Fibroblast of lung (primary cell): Measurements from ENCODE around the gene PDZD4.

Experiments
- EZH2 ChIP-seq: IDR thresholded peaks from 2 replicates; pipeline ENCODE4 v1.5.1; 2012; ENCODE audit warnings: low read length, control low read depth, mild to moderate bottlenecking; ENCODE audit errors: missing control alignments
- TF ChIP-seq, protein P1 (sequence below), 2 donors: IDR thresholded peaks in 1 of 2; conservative IDR thresholded peaks in 1 of 2; 1 replicate in 1 of 2; 2 replicates in 1 of 2; pipeline ENCODE4 v1.5.1; 2011 to 2012; ENCODE audit warnings: low read length in 2 of 2, control low read depth in 1 of 2, inconsistent platforms in 1 of 2, low read depth in 1 of 2, mild to moderate bottlenecking in 1 of 2

DNA sequence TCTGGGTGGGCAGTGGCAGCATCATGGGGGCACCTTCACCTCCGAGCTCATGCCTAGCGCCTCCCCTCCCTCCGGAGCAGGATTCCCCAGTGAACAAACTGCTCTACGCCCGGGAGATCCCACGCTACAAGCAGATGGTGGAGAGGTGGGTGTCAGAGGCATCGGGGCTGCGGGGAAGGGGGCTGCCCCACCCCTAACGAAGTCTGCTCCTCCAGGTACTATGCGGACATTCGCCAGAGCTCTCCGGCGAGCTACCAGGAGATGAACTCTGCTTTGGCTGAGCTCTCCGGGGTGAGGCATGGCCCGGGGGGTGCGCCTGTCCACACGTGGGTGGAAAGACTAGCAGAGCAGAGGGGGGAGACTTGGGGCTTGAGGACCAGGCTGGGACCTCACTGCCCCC is 52.2 kb downstream of the PDZD4 start:
- TF ChIP-seq, protein P1, sequence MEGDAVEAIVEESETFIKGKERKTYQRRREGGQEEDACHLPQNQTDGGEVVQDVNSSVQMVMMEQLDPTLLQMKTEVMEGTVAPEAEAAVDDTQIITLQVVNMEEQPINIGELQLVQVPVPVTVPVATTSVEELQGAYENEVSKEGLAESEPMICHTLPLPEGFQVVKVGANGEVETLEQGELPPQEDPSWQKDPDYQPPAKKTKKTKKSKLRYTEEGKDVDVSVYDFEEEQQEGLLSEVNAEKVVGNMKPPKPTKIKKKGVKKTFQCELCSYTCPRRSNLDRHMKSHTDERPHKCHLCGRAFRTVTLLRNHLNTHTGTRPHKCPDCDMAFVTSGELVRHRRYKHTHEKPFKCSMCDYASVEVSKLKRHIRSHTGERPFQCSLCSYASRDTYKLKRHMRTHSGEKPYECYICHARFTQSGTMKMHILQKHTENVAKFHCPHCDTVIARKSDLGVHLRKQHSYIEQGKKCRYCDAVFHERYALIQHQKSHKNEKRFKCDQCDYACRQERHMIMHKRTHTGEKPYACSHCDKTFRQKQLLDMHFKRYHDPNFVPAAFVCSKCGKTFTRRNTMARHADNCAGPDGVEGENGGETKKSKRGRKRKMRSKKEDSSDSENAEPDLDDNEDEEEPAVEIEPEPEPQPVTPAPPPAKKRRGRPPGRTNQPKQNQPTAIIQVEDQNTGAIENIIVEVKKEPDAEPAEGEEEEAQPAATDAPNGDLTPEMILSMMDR (conservative IDR thresholded peaks at IDR 0.05 in 1 of 2, IDR thresholded peaks at IDR 0.05 in 1 of 2; ENCODE audit: low read depth in 1 of 2, low read length in 2 of 2): no peak
- no peak for TF ChIP-seq EZH2
